ENCODE results near the gene TAC4.

The TAC4 gene

DNA sequence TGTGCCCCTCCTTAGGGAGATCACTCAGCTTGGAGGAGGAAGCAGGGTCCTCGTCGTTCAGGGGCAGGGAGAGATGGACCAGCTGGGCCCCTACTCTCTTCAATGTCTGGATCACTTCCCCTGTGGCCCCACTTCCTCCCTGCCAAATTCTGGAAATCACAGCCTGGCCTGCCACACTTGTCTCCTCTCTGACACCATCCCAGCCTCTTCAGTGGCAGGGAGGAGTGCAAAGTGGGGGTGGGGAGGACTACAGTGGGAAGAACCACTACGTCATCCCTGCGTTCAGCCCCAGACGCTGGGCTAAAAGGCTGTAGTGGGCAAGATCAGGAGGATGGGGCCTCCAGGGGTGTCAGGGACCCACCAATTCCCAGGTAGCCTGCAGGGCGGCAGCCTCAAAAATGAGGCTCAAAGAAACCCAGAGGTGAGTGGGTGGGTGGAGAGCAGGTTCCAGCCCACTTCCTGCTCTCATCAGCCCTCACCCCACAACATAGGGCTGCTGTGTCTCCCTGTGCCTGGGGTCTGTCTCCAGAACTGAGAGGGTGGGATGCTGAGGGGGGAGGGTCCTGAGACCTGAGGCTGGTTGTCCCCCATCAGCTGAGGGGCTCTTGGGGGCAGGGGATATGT lies 25.0 kb upstream of the TAC4 start:
- no peak for DNase-seq

DNA sequence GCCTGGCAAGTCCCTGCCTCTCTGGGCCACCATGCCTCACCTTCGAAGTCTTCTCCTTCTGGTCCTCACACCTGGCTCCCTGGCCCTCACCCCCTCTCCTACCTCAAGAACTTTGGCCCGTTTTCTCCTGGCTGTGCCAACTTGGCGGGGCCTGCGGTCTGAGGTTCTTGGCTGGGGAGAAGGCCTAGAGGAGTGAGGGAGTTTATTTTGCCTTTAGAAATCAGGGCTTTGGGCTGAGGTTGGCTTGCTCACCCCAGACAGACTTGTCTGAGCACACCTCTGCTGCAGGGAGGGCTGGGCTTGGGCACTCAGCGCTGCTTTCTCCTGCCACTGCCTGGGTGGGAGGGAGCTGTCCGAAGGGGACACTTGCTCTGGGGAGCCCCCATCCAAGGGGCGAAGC lies 23.3 kb upstream of the TAC4 start:
- DNase-seq: no peak

GRCh38 chr17:49870298-49870697 lies 22.4 kb upstream of the TAC4 start:
- DNase-seq: no peak

- DNase-seq: no peak
Measured at GRCh38 chr17:49869038-49869374, 21.1 kb upstream of the TAC4 start.

GRCh38 chr17:49866882-49867413 lies 19.1 kb upstream of the TAC4 start:
- DNase-seq: no peak

DNA sequence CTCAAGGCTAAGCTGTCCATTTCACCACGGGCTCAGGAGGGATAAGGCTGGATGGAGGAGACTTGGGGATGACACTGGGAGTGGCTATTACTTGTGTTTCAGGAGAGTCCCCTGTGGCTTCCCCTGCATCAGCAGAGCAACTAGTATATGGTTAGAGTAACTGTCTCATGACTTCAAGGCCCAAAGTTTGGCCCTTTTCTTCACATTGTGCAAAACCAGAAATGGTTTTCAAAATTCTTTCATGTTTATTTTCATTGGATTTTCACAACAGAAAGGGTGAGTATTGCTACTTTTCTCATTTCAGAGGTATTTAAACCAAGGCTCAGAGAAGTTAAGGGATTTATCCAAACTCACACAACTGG lies 18.1 kb upstream of the TAC4 start:
- DNase-seq: no peak

- DNase-seq: no peak
Measured at GRCh38 chr17:49862781-49863331, 15.0 kb upstream of the TAC4 start.

GRCh38 chr17:49861150-49861884 lies 13.4 kb upstream of the TAC4 start:
- DNase-seq: peak; percentile 72 to 75

GRCh38 chr17:49859991-49860953 lies 12.4 kb upstream of the TAC4 start:
- DNase-seq: no peak

DNA sequence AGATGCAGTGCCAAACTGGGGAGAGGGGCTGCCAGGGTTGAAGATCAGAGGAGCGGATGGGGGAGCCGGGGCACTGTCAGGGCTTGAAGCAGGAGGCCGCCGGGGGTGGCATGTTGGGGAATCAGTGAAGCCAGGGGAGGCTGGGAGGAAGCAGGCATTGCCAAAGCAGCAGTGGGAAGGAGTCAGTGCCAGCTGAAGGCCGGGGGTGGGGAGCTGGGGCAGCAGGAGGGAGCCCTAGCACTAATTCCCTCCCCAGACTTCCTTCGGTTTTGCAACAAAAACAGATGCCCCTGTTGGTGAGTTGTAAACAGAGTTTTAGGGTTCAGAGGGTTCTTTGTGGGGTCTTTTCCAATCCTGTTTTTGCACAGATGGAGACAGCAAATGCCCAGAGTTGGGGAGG lies 10.9 kb upstream of the TAC4 start:
- DNase-seq: no peak

GRCh38 chr17:49854126-49854525 lies 6.3 kb upstream of the TAC4 start:
- peak in 1 of 2 experiments; percentile 13 for DNase-seq

DNA sequence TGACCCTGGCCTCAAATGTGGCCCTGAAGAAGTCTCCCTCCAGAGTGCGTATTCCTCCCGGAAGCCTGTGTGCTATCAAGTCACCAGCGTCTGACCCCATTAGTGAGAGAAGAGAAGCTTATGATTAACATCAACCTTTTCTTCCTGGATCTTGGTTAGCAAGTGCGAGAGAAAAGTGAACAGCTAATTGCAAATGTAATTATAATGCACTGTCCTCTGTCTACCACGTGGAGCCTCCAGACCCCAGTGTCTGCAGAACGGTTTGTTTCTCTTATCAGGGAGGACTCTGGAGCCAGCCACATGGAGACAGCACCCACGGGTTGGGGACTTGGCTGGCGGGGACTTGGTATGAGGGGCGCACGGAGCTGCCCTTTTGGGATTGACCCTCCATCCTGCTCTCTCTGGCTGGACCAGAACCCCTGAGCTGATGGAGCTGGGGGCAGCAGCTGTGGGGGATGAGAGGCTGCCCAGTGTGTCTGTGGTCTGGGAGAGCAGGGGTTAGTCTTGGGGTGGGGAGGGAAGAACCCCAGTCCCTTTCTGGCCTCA lies 5.7 kb upstream of the TAC4 start:
- no peak for DNase-seq

- peak; percentile 73 to 89 for DNase-seq
Measured at GRCh38 chr17:49851387-49852291, 3.8 kb upstream of the TAC4 start.

GRCh38 chr17:49850772-49851386 lies 3.0 kb upstream of the TAC4 start:
- DNase-seq: peak; percentile 26 to 31

DNA sequence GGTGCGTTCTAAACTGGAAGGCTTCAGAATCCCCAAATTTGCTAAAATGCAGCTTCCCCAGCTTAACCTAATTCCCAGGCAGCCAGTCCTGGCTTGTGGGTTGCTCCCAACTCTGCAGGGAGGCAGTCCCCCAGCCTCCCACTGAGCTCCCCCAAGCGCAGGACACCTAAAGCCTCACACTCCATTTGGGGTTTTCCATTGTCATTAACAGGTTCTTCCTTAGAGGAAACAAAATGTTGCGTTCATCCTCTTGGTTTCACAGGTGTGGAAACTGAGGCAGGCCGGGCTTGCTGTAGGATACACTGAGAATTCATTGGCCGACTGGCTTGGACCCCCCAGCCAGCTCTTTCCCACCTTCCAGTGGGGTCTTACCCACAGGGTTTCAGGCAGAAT lies 2.3 kb upstream of the TAC4 start:
- DNase-seq: no peak

DNA sequence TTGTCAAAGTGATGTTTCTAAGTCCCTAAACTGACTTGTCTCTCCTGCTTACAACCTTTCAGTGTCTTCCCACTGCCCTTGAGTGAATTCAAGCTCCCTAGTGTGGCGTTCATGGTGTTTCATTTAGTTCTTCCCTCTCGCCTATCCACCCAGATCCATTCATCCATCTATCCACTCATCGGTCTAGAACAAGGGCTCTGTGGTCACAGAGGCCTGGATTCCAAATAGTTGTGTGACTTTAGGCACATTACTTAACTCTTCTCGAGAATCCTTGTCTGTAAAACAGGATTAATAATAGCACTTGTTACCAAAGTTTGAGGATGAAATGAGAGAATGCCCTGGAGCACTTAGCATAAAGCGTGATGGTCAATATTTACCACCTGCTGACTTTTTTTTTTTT lies 870 bp upstream of the TAC4 start:
- no peak for DNase-seq

- DNase-seq: no peak
Measured at GRCh38 chr17:49846938-49847712, 744 bp downstream of the TAC4 start.

- DNase-seq: no peak
Measured at GRCh38 chr17:49845321-49845720, 2.5 kb downstream of the TAC4 start.

- peak; percentile 13 to 24 for DNase-seq
Measured at GRCh38 chr17:49843774-49844350, 4.0 kb downstream of the TAC4 start.

DNA sequence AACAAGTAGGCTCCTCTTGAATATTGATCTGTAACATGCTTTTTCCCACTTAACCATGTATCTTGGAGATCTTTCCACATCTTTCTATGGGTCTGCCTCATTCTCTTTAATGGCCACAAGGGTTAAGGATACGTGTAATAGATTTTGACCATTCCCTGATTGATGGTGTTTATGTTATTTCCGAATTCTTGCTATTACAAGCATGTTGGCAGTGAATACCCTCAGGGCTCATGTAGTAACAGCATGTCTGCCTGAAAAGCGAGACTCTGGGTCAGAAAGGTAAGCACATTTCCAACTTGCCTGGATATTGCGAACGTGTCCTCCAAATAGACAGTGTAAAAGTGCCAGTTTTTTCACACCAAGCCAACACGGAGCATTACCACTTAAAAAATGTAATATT lies 5.0 kb downstream of the TAC4 start:
- no peak for DNase-seq

All from Kasumi-1 (cell line).